Trophoblast cell (in vitro differentiated cells and primary cell): ENCODE results near the gene MYO7A.
A peak's percentile ranks its signal among the peaks of the same experiment; 100 is the strongest.

Experiments
- DNase-seq, 2 donors: peaks; one replicate each; pipeline ENCODE4 v3.0.0-alpha.2; 2016
- H2AFZ ChIP-seq: 2 replicates; pipeline ENCODE4 v1.6.1; 2013; ENCODE audit warnings: low read length, moderate library complexity, mild to moderate bottlenecking; ENCODE audit not compliant: insufficient read depth, poor library complexity
- H2AK5ac ChIP-seq: 2 replicates; pipeline ENCODE4 v1.6.1; 2013; ENCODE audit warnings: mild to moderate bottlenecking, low read length
- H2BK120ac ChIP-seq: 2 replicates; pipeline ENCODE4 v1.6.1; 2013; ENCODE audit warnings: low read length, mild to moderate bottlenecking, moderate library complexity; ENCODE audit not compliant: insufficient read depth, poor library complexity
- H2BK12ac ChIP-seq: 2 replicates; pipeline ENCODE4 v1.6.1; 2013; ENCODE audit warnings: mild to moderate bottlenecking, low read length, moderate library complexity
- H2BK5ac ChIP-seq: 2 replicates; pipeline ENCODE4 v1.6.1; 2013; ENCODE audit warnings: low read length, low read depth, moderate library complexity, mild to moderate bottlenecking; ENCODE audit not compliant: poor library complexity
- H3K14ac ChIP-seq: 2 replicates; pipeline ENCODE4 v1.6.1; 2013; ENCODE audit warnings: mild to moderate bottlenecking, low read length
- H3K18ac ChIP-seq: 2 replicates; pipeline ENCODE4 v1.6.1; 2013; ENCODE audit warnings: mild to moderate bottlenecking, low read length
- H3K23ac ChIP-seq: 2 replicates; pipeline ENCODE4 v1.6.1; 2013; ENCODE audit warnings: low read length
- H3K27ac ChIP-seq: 2 replicates; pipeline ENCODE4 v1.5.1; 2013; ENCODE audit warnings: low read depth, mild to moderate bottlenecking, inconsistent platforms, low read length, moderate library complexity
- H3K27me3 ChIP-seq: 2 replicates; pipeline ENCODE4 v1.6.1; 2013; ENCODE audit warnings: inconsistent platforms, mild to moderate bottlenecking, low read length, moderate library complexity; ENCODE audit not compliant: insufficient read depth
- H3K36me3 ChIP-seq, 2 experiments: 1 replicate in 1 of 2; 2 replicates in 1 of 2; pipeline ENCODE4 v1.6.1; 2013; ENCODE audit warnings: low read length in 2 of 2, mild to moderate bottlenecking in 2 of 2, moderate library complexity in 1 of 2; ENCODE audit not compliant: insufficient read depth in 2 of 2, control insufficient read depth in 1 of 2
- H3K4ac ChIP-seq: 2 replicates; pipeline ENCODE4 v1.6.1; 2013; ENCODE audit warnings: low read depth, mild to moderate bottlenecking, low read length, moderate library complexity
- H3K4me1 ChIP-seq, 2 experiments: 1 replicate in 1 of 2; 2 replicates in 1 of 2; pipeline ENCODE4 v1.6.1; 2013; ENCODE audit warnings: low read length in 2 of 2, mild to moderate bottlenecking in 2 of 2, moderate library complexity in 1 of 2; ENCODE audit not compliant: insufficient read depth in 2 of 2, control insufficient read depth in 1 of 2
- H3K4me2 ChIP-seq: 2 replicates; pipeline ENCODE4 v1.6.1; 2013; ENCODE audit warnings: inconsistent platforms, mild to moderate bottlenecking, low read length, moderate library complexity
- H3K4me3 ChIP-seq: 2 replicates; pipeline ENCODE4 v1.5.1; 2013; ENCODE audit warnings: mild to moderate bottlenecking, low read depth, low read length, inconsistent platforms
- H3K79me1 ChIP-seq: one replicate; pipeline ENCODE4 v1.6.1; 2013; ENCODE audit warnings: low read length
- H3K79me2 ChIP-seq: 2 replicates; pipeline ENCODE4 v1.6.1; 2013; ENCODE audit warnings: low read length, mild to moderate bottlenecking; ENCODE audit not compliant: control insufficient read depth, insufficient read depth, poor library complexity
- H3K9ac ChIP-seq: 2 replicates; pipeline ENCODE4 v1.6.1; 2013; ENCODE audit warnings: mild to moderate bottlenecking, low read length
- H3K9me3 ChIP-seq: 2 replicates; pipeline ENCODE4 v1.6.1; 2013; ENCODE audit warnings: low read depth, mild to moderate bottlenecking, control low read depth, inconsistent platforms, low read length; ENCODE audit not compliant: insufficient read depth
- H4K12ac ChIP-seq: 2 replicates; pipeline ENCODE4 v1.6.1; 2013; ENCODE audit warnings: low read depth, mild to moderate bottlenecking, low read length, moderate library complexity
- H4K8ac ChIP-seq: 2 replicates; pipeline ENCODE4 v1.6.1; 2013; ENCODE audit warnings: low read depth, mild to moderate bottlenecking, low read length, moderate library complexity
- H4K91ac ChIP-seq: one replicate; pipeline ENCODE4 v1.6.1; 2013; ENCODE audit warnings: low read depth, mild to moderate bottlenecking, low read length, moderate library complexity
- WGBS: extraction: QIAGEN DNeasy Blood & Tissue Kit; methylation state at CpG from one replicate; pipeline ENCODE4 v1.1.7; 2013; ENCODE audit warnings: missing lambda C conversion rate; ENCODE audit not compliant: insufficient read length, insufficient coverage; ENCODE audit errors: extremely low coverage; 5-methylcytosine and 5-hydroxymethylcytosine counted together

Gene MYO7A

GRCh38 chr11:77101043-77101537 lies 27.0 kb upstream of the MYO7A start:
- no peaks in the 10 kb centered on the region for H3K9me3 ChIP-seq
- no peak overlapping the region for H2AK5ac ChIP-seq
- no peak overlapping the region for H3K4me3 ChIP-seq
- H2BK5ac ChIP-seq = no peak overlapping the region
- no peak overlapping the region for H4K8ac ChIP-seq
- H2BK120ac ChIP-seq = no peak overlapping the region
- H3K14ac ChIP-seq = no peak overlapping the region
- no peaks in the 10 kb centered on the region for H3K79me2 ChIP-seq
- H3K9ac ChIP-seq = no peak overlapping the region
- H3K4me1 ChIP-seq = peaks cover 0 to 6% of the 10 kb centered on the region in 2 experiments
- no CpG with 5 or more reads among the region's 5 CpGs for WGBS
- no peak overlapping the region for H4K91ac ChIP-seq
- H3K18ac ChIP-seq = no peak overlapping the region
- no peak overlapping the region for H4K12ac ChIP-seq
- H3K27me3 ChIP-seq = no peaks in the 10 kb centered on the region
- H3K4me2 ChIP-seq = no peak overlapping the region
- no peak overlapping the region for H2AFZ ChIP-seq
- H2BK12ac ChIP-seq = no peak overlapping the region
- no peak overlapping the region for H3K4ac ChIP-seq
- peak in 1 of 2 donors; percentile 12 for DNase-seq
- H3K27ac ChIP-seq = no peak overlapping the region
- H3K23ac ChIP-seq = no peak overlapping the region
- H3K79me1 ChIP-seq = no peaks in the 10 kb centered on the region
- H3K36me3 ChIP-seq = no peaks in the 10 kb centered on the region

DNA sequence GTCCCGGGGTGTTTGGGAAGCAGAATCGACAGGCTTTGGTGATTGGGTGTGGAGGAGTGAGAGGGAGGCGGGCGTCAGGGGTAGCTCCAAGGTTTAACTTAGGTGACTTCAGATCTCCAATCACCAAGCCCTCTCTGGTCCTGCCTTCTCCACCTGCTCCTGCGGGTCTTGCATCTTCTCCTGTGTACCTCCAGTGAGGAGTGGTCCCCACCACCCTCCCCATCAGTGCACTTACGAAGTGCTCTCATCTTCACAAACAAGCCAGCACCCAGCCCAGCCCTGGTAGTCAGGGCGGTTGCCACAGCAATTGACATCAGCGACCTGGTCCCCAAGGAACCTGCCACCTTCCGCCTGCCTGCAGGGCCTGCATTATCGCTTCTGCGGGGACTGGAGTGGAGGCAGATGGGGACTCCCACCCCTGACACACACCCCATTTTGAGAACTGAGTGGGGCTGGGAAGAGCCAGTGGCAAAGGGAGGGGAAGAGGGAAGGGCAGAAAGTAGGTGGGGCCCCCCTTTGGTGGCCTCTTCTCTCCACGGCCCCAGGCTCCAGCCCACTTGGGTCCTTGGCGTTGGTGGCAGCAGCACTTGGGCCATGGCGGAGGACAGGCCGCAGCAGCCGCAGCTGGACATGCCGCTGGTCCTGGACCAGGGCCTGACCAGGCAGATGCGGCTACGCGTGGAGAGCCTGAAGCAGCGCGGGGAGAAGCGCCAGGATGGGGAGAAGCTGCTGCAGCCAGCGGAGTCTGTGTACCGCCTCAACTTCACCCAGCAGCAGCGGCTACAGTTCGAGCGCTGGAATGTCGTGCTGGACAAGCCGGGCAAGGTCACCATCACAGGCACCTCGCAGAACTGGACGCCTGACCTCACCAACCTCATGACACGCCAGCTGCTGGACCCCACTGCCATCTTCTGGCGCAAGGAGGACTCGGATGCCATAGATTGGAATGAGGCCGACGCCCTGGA lies 25.5 kb upstream of the MYO7A start, which contains the start of gene OMP:
Gene OMP (plus strand): TSS at position 595 of the 965 bp plus-strand sequence. CDS start 0 bp downstream, at position 595.
- no peak within 1 kb of the TSS for H3K4ac ChIP-seq
- H3K14ac ChIP-seq = no peak within 1 kb of the TSS
- no peaks in the 10 kb centered on the region for H3K9me3 ChIP-seq
- no peak within 1 kb of the TSS for H3K4me2 ChIP-seq
- H4K91ac ChIP-seq = no peak within 1 kb of the TSS
- H3K4me3 ChIP-seq = no peak within 1 kb of the TSS
- H3K9ac ChIP-seq = no peak within 1 kb of the TSS
- H4K8ac ChIP-seq = no peak within 1 kb of the TSS
- no peaks in the 10 kb centered on the region for H3K27me3 ChIP-seq
- H2AFZ ChIP-seq = no peak within 1 kb of the TSS
- no peak within 1 kb of the TSS for H3K23ac ChIP-seq
- no peaks in the 10 kb centered on the region for H3K79me2 ChIP-seq
- H3K27ac ChIP-seq = no peak within 1 kb of the TSS
- no peaks in the 10 kb centered on the region for H3K36me3 ChIP-seq
- H3K18ac ChIP-seq = no peak within 1 kb of the TSS
- H2BK5ac ChIP-seq = no peak within 1 kb of the TSS
- H2BK120ac ChIP-seq = no peak within 1 kb of the TSS
- H3K4me1 ChIP-seq = peaks cover 0 to 6% of the 10 kb centered on the region in 2 experiments
- WGBS = no CpG with 5 or more reads among the region's 37 CpGs
- no peak within 1 kb of the TSS for H2AK5ac ChIP-seq
- H4K12ac ChIP-seq = no peak within 1 kb of the TSS
- no peaks in the 10 kb centered on the region for H3K79me1 ChIP-seq
- no peak for DNase-seq
- H2BK12ac ChIP-seq = no peak within 1 kb of the TSS

DNA sequence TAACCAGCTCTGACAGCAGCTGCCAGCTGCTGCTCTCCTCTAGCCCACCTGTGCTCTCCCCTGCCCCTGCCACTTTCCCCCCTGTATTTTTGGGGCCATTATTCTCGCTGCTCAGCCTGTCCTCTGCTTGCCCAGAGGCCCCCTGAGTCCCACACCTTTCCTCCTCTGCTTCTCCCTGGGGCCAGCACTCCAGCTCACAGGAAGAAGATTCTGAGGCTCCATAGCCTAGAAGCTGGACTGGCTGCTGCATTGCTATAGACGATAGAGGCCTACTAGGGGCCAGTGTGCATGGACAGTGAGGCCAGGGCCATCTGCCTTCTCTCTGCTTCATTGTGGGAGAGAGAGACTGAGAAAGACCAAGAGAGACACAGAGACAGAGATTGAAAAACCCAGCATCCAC lies 24.7 kb upstream of the MYO7A start:
- Histone ChIP-seq H4K91ac (no peak overlapping the region), H3K36me3 (no peaks in the 10 kb centered on the region), H2BK5ac (no peak overlapping the region), H2BK120ac (no peak overlapping the region), H4K12ac (no peak overlapping the region), H3K4me1 (peaks cover 0 to 6% of the 10 kb centered on the region in 2 experiments), H3K14ac (no peak overlapping the region), H3K23ac (no peak overlapping the region), H4K8ac (no peak overlapping the region), H3K18ac (no peak overlapping the region), H3K79me2 (no peaks in the 10 kb centered on the region), H3K9ac (no peak overlapping the region), H3K4me2 (no peak overlapping the region), H2AFZ (no peak overlapping the region), H3K4me3 (no peak overlapping the region), H3K27ac (no peak overlapping the region), H3K27me3 (no peaks in the 10 kb centered on the region), H3K9me3 (no peaks in the 10 kb centered on the region), H2AK5ac (no peak overlapping the region), H3K4ac (no peak overlapping the region), H2BK12ac (no peak overlapping the region), H3K79me1 (no peaks in the 10 kb centered on the region)
- WGBS = no CpG with 5 or more reads among the region's 2 CpGs
- DNase-seq = no peak

GRCh38 chr11:77104727-77105126 lies 23.3 kb upstream of the MYO7A start:
- Histone ChIP-seq H3K18ac (no peak overlapping the region), H3K4ac (no peak overlapping the region), H2AK5ac (no peak overlapping the region), H3K79me2 (no peaks in the 10 kb centered on the region), H3K27ac (no peak overlapping the region), H3K4me3 (no peak overlapping the region), H3K79me1 (no peaks in the 10 kb centered on the region), H4K12ac (no peak overlapping the region), H4K8ac (no peak overlapping the region), H2BK5ac (no peak overlapping the region), H3K14ac (no peak overlapping the region), H3K4me1 (peaks cover 0 to 6% of the 10 kb centered on the region in 2 experiments), H3K9ac (no peak overlapping the region), H4K91ac (no peak overlapping the region), H3K23ac (no peak overlapping the region), H3K36me3 (no peaks in the 10 kb centered on the region), H2BK120ac (no peak overlapping the region), H3K9me3 (no peaks in the 10 kb centered on the region), H3K27me3 (no peaks in the 10 kb centered on the region), H2AFZ (no peak overlapping the region), H3K4me2 (no peak overlapping the region), H2BK12ac (no peak overlapping the region)
- WGBS = no CpG with 5 or more reads among the region's 8 CpGs
- DNase-seq = no peak
